PC-3 (cell line): ENCODE results near the gene RPS27L.

Experiments
- CTCF ChIP-seq: fragments of 300-600 bp; sonication (generic); conservative IDR thresholded peaks from 2 replicates; pipeline ENCODE4 v1.5.1; 2017; ENCODE audit warnings: antibody characterized with exemption, low read depth, mild to moderate bottlenecking, low read length
- EZH2 ChIP-seq: fragments of 300-600 bp; sonication (generic); IDR thresholded peaks from one replicate; pipeline ENCODE4 v1.6.1; 2017; ENCODE audit warnings: antibody characterized with exemption, mild to moderate bottlenecking, low read length; ENCODE audit not compliant: unreplicated experiment
- EZH2phosphoT487 ChIP-seq: fragments of 300-600 bp; sonication (generic); IDR thresholded peaks from 2 replicates; pipeline ENCODE4 v1.6.1; 2018; ENCODE audit warnings: mild to moderate bottlenecking, antibody characterized with exemption, low read length, borderline replicate concordance

- TF ChIP-seq CTCF (no peak), EZH2 (no peak), EZH2phosphoT487 (no peak)
Observed at GRCh38 chr15:63155486-63155885, 1.8 kb downstream of the RPS27L start.
